Midbrain (tissue), 1 donor: ENCODE data around the gene GALNT18.

Experiments
- DNase-seq: peaks from one replicate; lab custom pipeline; 2025; lab: John Stamatoyannopoulos, UW

Gene GALNT18

GRCh38 chr11:11268119-11268518 lies 353.7 kb downstream of the GALNT18 start:
- DNase-seq: no peak

- DNase-seq: no peak
These were observed 354.5 kb downstream of the GALNT18 start for GRCh38 chr11:11267312-11267711.

GRCh38 chr11:11265994-11266606 lies 355.7 kb downstream of the GALNT18 start:
- peak; percentile 11 for DNase-seq

DNA sequence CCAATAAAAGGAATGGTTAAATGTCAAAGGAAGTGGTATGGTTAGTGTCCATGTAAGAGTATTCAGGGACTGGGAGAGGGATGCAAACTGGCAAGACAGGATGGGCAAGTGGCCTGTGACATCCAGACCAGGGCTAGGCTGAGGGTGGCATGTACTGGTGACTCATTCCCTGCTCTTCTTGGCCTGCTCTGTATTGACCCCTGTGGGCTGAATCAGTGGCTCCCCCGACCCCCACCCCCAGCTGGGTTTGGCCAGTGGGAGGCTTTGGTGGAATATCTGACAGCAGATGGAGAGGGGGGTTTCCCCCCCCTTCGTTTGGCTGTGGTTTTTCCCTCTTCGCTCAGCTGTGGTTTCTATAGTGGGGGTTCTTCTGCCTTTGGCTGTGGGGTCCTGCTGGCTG lies 356.5 kb downstream of the GALNT18 start:
- DNase-seq: no peak

DNA sequence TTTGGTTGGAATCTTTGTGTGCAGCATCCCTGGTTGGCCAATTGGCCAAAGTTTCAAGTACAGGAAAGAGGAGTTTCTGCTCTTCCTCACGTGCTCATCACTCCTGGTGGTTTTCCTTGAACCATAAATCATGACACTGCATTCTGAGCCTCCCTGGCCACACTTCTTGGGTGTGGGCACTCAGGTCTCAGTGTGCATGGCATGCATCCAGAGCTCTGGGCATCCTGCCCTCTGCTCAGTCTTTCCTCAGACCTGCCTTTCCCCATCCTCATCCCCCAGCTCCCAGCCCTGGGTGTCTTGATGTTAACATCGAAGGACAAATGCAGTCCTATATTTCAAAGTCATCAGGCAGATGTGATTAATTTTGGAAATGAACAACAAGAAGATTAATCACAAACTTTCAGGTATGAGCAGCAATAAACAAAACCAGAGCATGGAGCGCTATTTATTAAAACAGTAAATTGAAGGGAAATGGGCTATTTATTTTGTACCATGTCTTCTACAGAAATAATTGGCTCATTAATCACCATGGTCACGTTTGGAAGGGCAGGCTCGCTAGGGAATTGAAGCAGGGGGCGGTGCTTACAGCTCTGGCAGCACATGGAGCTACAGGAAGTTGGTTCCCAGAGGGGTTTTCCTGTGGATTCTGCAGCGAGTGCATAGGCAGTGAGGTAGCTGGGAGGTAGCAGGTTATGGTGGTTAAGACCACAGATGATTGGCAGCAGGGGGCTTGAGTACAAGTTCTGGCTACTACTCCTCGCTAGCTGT lies 358.4 kb downstream of the GALNT18 start:
- no peak for DNase-seq

GRCh38 chr11:11262171-11262920 lies 359.5 kb downstream of the GALNT18 start:
- DNase-seq: no peak

DNA sequence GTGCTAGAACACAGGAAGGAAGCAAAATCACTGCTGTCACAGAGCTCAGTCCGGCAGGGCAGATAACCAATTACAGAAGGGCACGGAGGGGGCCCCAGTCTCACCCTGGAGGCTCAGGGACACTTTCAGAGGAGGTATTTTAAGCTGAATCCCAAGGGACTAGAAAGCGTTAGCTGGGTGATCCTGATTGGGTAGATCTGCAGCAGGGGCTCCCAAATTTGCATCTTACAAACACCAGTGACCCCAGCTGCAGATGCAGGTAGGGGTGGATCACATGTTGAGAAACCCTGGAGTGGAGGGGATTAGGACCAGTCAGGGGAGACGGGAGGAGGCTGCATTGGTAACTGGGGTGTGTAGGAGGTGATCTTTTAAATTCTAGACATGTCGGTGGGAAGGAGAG lies 360.2 kb downstream of the GALNT18 start:
- DNase-seq: no peak

DNA sequence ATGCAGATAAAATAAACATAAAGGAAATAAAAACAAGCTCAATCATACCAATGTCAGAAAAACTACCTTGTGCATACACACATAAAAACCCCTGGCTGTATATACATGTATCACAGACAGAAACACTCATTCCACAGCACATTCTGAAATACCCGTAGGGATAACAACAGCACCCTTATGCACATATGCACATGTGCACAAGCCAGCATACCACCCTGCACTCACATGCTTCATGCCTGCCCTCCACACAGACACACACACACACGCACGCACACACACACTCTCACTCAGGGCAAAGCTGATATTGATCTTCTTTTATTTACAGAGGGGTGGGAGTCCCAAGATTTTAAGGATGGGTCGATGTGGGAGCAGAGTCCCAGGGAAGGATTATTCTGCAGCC lies 360.9 kb downstream of the GALNT18 start:
- no peak for DNase-seq

DNA sequence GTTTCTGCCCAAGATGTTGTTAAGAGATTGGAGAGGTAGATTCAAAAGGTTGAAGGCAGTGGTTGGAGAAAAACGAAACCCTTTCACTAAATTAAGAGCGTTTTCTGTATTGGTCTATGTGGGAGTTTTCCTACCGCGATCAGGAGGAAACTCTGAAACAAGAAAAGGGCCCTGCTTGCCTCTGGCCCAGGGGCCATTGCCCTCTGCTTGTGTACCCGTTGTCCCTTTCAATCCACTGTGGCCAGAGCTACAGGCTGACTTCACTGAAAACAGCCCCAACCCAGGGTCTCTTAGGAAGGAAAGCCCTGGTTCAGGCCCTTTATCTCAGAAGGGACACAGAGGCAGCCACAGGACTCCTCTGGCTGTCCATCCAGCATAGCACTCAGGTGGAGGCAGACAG lies 367.8 kb downstream of the GALNT18 start:
- DNase-seq: no peak

DNA sequence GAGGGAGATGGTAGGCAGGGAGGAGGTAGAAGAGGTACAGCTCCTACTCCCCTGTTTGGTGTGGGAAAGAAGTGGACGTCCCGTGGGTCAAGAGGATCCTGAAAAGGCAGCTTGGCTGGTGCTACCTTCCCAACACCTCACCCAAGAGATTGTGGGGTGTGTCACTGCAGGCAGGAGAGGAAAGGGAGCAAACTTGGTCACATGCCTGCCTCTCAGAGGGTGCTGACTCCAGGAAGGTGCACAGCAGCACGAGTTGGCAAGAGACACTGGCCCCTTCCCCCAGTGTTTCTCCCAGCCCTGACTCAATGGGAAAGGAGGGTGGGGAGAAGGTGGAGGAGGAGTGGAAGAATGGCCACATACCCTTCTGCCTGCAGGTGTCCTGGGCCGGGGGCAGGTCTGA lies 368.3 kb downstream of the GALNT18 start:
- DNase-seq: no peak

GRCh38 chr11:11252403-11252802 lies 369.4 kb downstream of the GALNT18 start:
- no peak for DNase-seq

- no peak for DNase-seq
These were observed 370.3 kb downstream of the GALNT18 start for GRCh38 chr11:11251394-11251970.

- no peak for DNase-seq
These were observed 371.3 kb downstream of the GALNT18 start for GRCh38 chr11:11250470-11250869.

GRCh38 chr11:11247576-11247975 lies 374.2 kb downstream of the GALNT18 start:
- no peak for DNase-seq

DNA sequence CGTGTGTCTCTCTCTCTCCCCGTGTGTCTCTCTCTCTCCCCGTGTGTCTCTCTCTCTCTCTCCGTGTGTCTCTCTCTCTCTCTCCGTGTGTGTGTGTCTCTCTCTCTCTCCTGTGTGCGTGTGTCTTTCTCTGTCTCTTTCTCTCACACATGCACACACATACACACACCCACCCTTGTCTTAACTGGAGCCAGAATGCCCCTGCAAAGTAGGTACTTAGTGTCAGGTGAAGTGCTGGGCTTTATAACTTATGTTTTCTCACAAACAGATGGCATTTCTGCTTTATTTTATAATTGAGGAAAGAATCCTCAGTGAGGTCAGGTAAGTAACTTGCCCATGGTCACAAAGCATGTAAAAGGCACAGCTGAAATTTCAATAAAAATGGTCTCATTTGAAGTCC lies 374.7 kb downstream of the GALNT18 start:
- DNase-seq: no peak

DNA sequence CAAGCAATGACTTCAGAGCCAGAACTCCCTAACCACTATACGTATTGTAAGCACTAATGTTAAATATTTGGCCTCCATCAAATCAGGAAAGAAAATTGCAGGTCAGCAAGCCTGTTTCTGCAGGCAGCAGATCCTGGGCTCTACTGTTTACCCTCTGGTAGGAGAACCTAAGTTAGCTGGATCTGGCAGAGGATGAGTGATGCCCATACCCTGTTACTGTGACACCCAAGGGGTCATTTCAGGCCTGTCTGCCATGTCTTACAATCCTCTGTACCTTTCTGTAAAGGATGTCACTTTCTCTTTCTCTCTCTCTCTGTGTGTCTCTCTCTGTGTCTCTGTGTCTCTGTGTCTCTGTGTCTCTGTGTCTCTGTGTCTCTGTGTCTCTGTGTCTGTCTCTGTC lies 375.6 kb downstream of the GALNT18 start:
- DNase-seq: no peak

- no peak for DNase-seq
These were observed 376.4 kb downstream of the GALNT18 start for GRCh38 chr11:11245453-11245852.

DNA sequence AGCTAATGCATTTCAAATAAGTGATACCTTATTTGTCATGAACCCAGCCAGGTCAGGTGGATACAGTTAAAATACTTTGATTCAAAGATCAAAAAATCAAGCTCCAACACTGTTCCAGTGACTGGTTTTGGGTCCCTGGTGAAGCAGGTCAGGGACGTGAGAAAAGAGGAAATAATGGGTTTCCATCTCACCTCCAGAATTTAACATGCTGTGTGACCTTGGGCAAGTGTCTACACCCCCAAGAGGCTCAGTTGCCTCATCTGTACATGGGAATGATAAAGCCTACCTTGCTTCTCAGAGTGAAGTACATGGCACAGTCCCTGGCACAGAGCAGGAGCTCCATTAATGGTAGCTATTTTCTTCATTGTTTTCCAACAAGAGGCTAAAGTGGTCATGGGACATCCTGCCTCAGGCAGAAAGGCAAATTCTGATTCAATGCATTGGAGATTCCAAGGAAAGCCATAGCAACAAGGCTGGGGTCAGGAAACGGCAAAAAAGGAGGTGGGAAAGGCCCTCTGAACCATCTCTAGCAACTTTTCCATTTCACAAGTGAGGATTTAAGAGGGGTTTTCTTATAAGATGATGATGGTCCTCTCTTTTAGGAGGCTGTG lies 377.2 kb downstream of the GALNT18 start:
- no peak for DNase-seq

DNA sequence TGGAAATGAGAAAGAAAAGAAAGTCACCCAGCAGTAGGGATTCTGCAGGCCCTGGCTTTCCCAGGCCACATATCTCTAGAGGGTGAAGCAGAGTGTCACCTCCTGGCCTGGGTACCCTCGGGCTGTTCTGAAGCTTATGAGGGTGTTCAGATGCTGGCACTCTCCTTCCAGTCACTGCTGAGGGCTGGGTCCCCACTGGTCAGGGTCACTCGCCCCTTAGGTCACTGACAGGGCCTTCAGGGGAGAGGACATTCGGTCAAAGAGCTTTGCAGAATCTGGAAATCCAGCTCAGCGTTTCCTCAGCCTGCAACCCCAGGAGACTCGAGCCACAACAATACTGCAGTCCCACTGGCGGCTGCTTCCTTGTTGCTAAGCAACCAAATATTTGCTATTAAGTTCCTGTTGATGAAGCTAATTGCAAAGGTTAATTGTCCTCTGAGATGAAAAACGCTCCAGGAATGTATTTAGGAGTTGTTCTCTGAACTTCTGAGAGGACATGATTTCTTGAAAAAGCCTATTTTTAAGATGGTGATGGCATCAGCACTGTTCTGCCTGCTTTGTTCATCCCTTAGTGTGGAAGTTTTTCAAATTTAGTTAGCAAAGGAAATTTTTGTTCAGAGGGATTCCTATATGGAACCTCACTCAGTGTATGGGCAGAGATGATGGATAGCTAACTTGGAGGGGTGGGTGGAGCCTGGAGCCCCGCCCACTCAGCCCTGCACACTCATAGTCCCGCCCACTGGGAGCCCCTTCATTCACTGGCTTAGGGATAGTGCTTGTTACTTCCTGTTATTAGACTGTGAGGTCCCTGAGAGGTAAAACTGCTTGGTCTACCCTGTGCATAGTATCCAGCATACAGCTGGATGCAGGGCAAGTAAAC lies 378.0 kb downstream of the GALNT18 start:
- DNase-seq: no peak

DNA sequence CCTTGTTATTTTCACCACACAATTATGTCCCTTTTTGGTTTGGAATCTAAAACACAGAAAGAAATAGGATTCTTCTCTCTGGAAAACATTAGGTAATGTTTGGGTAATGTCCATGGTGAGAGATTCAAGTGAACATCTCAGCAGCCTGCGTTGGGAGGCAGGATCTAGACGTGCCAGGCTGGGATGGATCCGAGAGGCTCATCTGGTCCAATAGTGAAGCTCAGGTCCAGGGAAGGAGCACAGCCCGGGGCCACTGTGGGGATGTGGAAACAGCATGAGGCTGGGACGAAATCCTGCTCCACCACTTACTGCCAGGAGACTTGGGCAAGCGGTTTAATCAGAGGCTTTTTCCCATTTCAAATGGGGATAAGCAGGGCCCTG lies 378.6 kb downstream of the GALNT18 start:
- no peak for DNase-seq

DNA sequence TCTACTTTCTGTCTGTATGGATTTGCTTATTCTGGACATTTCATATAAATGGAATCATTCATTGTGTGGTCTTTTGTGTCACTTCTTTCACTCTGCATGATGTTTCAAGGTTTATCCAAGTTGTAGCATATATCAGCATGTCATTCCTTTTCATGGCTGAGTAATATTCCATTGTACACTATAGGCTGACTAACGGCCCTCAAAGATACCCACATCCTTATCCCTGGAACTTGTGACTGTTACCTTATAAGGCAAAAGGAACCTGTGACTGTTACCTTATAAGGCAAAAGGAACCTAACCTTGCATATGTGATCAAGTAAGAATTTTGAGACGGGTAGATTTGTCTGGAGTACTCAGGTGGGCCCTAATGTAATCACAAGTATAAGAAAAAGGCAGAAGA lies 380.5 kb downstream of the GALNT18 start:
- DNase-seq: no peak
